HCT116 (cell line): ENCODE results near the gene MKI67. TPM values are rescaled to one million over a fixed set of nuclear protein-coding genes. Genes with fewer than 3 reads are reported as not detected.

ENCODE experiments used
- ATAC-seq: fragments of 200-7000 bp; cut with Tn5 transposase; 2 replicates; pipeline ENCODE4 v1.9.1; 2020; ENCODE audit warnings: mild to moderate bottlenecking, moderate library complexity
- BruUV-seq: library from RNA; stranded (reverse); fragments of 400-500 nt; replicated peaks from 2 replicates; lab custom pipeline; 2021; lab: Mats Ljungman, UMichigan
- CTCF ChIA-PET: fragments of 300-600 bp; sonication (Branson Sonifier 250); formaldehyde crosslinking; loops from one replicate; lab custom pipeline; 2021; ENCODE audit warnings: antibody characterized with exemption; lab: Charles Lee
- POLR2A ChIA-PET: fragments of 300-600, 350-600 bp; sonication (Branson Sonifier 250); formaldehyde crosslinking; loops from one replicate; lab custom pipeline; 2021; ENCODE audit warnings: antibody characterized with exemption; lab: Charles Lee
- RAD21 ChIA-PET, 2 experiments: fragments of 300-600 bp; sonication (Branson Sonifier 250); formaldehyde crosslinking; loops; one replicate each; lab custom pipeline; 2023; ENCODE audit warnings: low total read pairs in 2 of 2; ENCODE audit not compliant: uncharacterized antibody in 2 of 2, unreplicated experiment in 2 of 2, low non-redundant PET in 1 of 2; lab: Charles Lee
- DNase-seq: peaks from one replicate; pipeline ENCODE4 v3.0.0-alpha.2; 2010; ENCODE audit warnings: low read depth, low spot score
- H2AFZ ChIP-seq: fragments of 200-600 bp; shearing (Covaris generic), sonication (generic); 2 replicates; pipeline ENCODE4 v1.6.1; 2017; ENCODE audit warnings: low read depth, mixed run types, mixed read lengths, antibody characterized with exemption, low read length; ENCODE audit not compliant: poor library complexity, severe bottlenecking
- H3K27ac ChIP-seq: 2 replicates; pipeline ENCODE4 v1.5.1; 2012; ENCODE audit warnings: low read depth, low read length
- H3K27me3 ChIP-seq: fragments of 200-600 bp; sonication (generic); 2 replicates; pipeline ENCODE4 v1.6.1; 2016; ENCODE audit warnings: mixed run types, low read length, mixed read lengths; ENCODE audit not compliant: insufficient read depth
- H3K36me3 ChIP-seq, 2 experiments: fragments of 200-500 bp in 1 of 2; fragments of 200-600 bp in 1 of 2; sonication (Bioruptor generic) in 1 of 2; sonication (generic) in 1 of 2; 2 replicates each; pipeline versions ENCODE4 v1.5.1 to v1.6.1; 2014 to 2016; ENCODE audit warnings: low read length in 2 of 2, inconsistent platforms in 1 of 2, mixed read lengths in 1 of 2, mixed run types in 1 of 2; ENCODE audit not compliant: insufficient read depth in 2 of 2, control insufficient read depth in 1 of 2
- H3K4me1 ChIP-seq, 2 experiments: fragments of 200-600 bp in 1 of 2; sonication (generic) in 1 of 2; 2 replicates each; pipeline versions ENCODE4 v1.5.1 to v1.6.1; 2012 to 2017; ENCODE audit warnings: low read length in 2 of 2, inconsistent platforms in 1 of 2, mild to moderate bottlenecking in 1 of 2, mixed read lengths in 1 of 2, mixed run types in 1 of 2, moderate library complexity in 1 of 2; ENCODE audit not compliant: insufficient read depth in 2 of 2, control insufficient read depth in 1 of 2
- H3K4me2 ChIP-seq: fragments of 200-600 bp; sonication (generic); 2 replicates; pipeline ENCODE4 v1.6.1; 2017; ENCODE audit warnings: mixed run types, low read length, mixed read lengths
- H3K4me3 ChIP-seq, 2 experiments: fragments of 200-600 bp in 1 of 2; sonication (generic) in 1 of 2; replicated peaks in 1 of 2; 2 replicates each; pipeline ENCODE4 v1.5.1; 2011 to 2016; ENCODE audit warnings: low read length in 2 of 2, control low read depth in 1 of 2, low read depth in 1 of 2, mild to moderate bottlenecking in 1 of 2, mixed read lengths in 1 of 2, mixed run types in 1 of 2
- H3K79me2 ChIP-seq: fragments of 200-600 bp; sonication (generic); 2 replicates; pipeline ENCODE4 v1.6.1; 2017; ENCODE audit warnings: mild to moderate bottlenecking, mixed run types, low read length, moderate library complexity, mixed read lengths; ENCODE audit not compliant: insufficient read depth
- H3K9ac ChIP-seq: fragments of 200-600 bp; sonication (generic); 2 replicates; pipeline ENCODE4 v1.6.1; 2016; ENCODE audit warnings: low read length, mixed read lengths
- H3K9me2 ChIP-seq: fragments of 200-600 bp; sonication (generic), shearing (Covaris generic); 2 replicates; pipeline ENCODE4 v1.6.1; 2017; ENCODE audit warnings: mixed run types, mild to moderate bottlenecking, moderate library complexity; ENCODE audit not compliant: insufficient read depth
- H3K9me3 ChIP-seq, 2 experiments: fragments of 200-500 bp in 1 of 2; fragments of 200-600 bp in 1 of 2; sonication (Bioruptor generic) in 1 of 2; sonication (generic) in 1 of 2; 2 replicates each; pipeline ENCODE4 v1.6.1; 2014 to 2017; ENCODE audit warnings: low read length in 2 of 2, mixed read lengths in 2 of 2, inconsistent platforms in 1 of 2, low read depth in 1 of 2, mild to moderate bottlenecking in 1 of 2, mixed run types in 1 of 2, moderate library complexity in 1 of 2; ENCODE audit not compliant: control insufficient read depth in 1 of 2, insufficient read depth in 1 of 2
- H4K20me1 ChIP-seq: fragments of 200-600 bp; sonication (generic), shearing (Covaris generic); 2 replicates; pipeline ENCODE4 v1.6.1; 2017; ENCODE audit warnings: mixed run types, mild to moderate bottlenecking, moderate library complexity; ENCODE audit not compliant: insufficient read depth
- ATF3 ChIP-seq: IDR thresholded peaks from 2 replicates; pipeline ENCODE4 v1.6.1; 2012
- CBX3 ChIP-seq: IDR thresholded peaks from 2 replicates; pipeline ENCODE4 v1.6.1; 2012; ENCODE audit warnings: low read depth
- CTCF ChIP-seq, 3 experiments: fragments of 200-600 bp in 1 of 3; sonication (generic) in 1 of 3; IDR thresholded peaks in 2 of 3; conservative IDR thresholded peaks in 1 of 3; 2 replicates each; pipeline ENCODE4 v1.5.1; 2012 to 2017; ENCODE audit warnings: low read depth in 2 of 3, low read length in 2 of 3, antibody characterized with exemption in 1 of 3, borderline replicate concordance in 1 of 3, control low read depth in 1 of 3, mild to moderate bottlenecking in 1 of 3, mixed read lengths in 1 of 3, mixed run types in 1 of 3, moderate library complexity in 1 of 3; ENCODE audit not compliant: insufficient read depth in 1 of 3
- EGR1 ChIP-seq: IDR thresholded peaks from 2 replicates; pipeline ENCODE4 v1.6.1; 2012; ENCODE audit warnings: low read depth
- EZH2 ChIP-seq: fragments of 200-600 bp; sonication (generic); IDR thresholded peaks from 2 replicates; pipeline ENCODE4 v1.6.1; 2017; ENCODE audit warnings: antibody characterized with exemption, mixed run types
- EZH2phosphoT487 ChIP-seq: fragments of 200-600 bp; IDR thresholded peaks from 2 replicates; pipeline ENCODE4 v1.6.1; 2018; ENCODE audit warnings: antibody characterized with exemption, borderline replicate concordance
- FOSL1 ChIP-seq: IDR thresholded peaks from 2 replicates; pipeline ENCODE4 v1.6.1; 2012; ENCODE audit warnings: low read depth
- MAX ChIP-seq: IDR thresholded peaks from 2 replicates; pipeline ENCODE4 v1.6.1; 2012
- POLR2A ChIP-seq: IDR thresholded peaks from 2 replicates; pipeline ENCODE4 v1.7.0; 2011; ENCODE audit warnings: borderline replicate concordance; ENCODE audit not compliant: insufficient read depth, insufficient read length; ENCODE audit errors: extremely low read depth
- POLR2AphosphoS5 ChIP-seq: IDR thresholded peaks from 2 replicates; pipeline ENCODE4 v1.6.1; 2011; ENCODE audit warnings: mild to moderate bottlenecking, low read depth, low read length, moderate library complexity
- RAD21 ChIP-seq: IDR thresholded peaks from 2 replicates; pipeline ENCODE4 v1.6.1; 2012; ENCODE audit warnings: low read depth, mild to moderate bottlenecking
- SIN3A ChIP-seq: IDR thresholded peaks from 2 replicates; pipeline ENCODE4 v1.6.1; 2012; ENCODE audit warnings: low read depth
- SP1 ChIP-seq: IDR thresholded peaks from 2 replicates; pipeline ENCODE4 v1.6.1; 2012; ENCODE audit warnings: low read depth
- SRF ChIP-seq: IDR thresholded peaks from 2 replicates; pipeline ENCODE4 v1.6.1; 2012; ENCODE audit warnings: low read depth
- YY1 ChIP-seq: IDR thresholded peaks from 2 replicates; pipeline ENCODE4 v1.6.1; 2011; ENCODE audit warnings: low read length, low read depth, moderate library complexity, mild to moderate bottlenecking; ENCODE audit not compliant: insufficient replicate concordance; ENCODE audit errors: extremely low read depth
- ZFX ChIP-seq: fragments of 450-650 bp; IDR thresholded peaks from 2 replicates; pipeline ENCODE4 v1.6.1; 2017
- intact Hi-C: fragments of 100-400 bp; cut with micrococcal nuclease; formaldehyde crosslinking; loops from 2 replicates; pipeline ENCODE4 v1.10.0; 2022
- total RNA-seq: library from RNA; stranded (reverse); gene quantifications from one replicate; pipeline ENCODE4 v1.2.1, GENCODE V29; 2021; ENCODE audit not compliant: unreplicated experiment
- TF ChIP-seq, protein P1 (sequence below): IDR thresholded peaks from 2 replicates; pipeline ENCODE4 v1.6.1; 2011; ENCODE audit warnings: mild to moderate bottlenecking, low read length, moderate library complexity; ENCODE audit not compliant: insufficient replicate concordance; ENCODE audit errors: extremely low read depth

Gene MKI67
- total RNA-seq, 1 experiment from 2014 or later: 202 TPM

GRCh38 chr10:128078136-128078969 is 47.9 kb downstream of the MKI67 start (continued):
- TF ChIP-seq ATF3 (no peak), MAX (no peak)

GRCh38 chr10:128077155-128077875 is 48.9 kb downstream of the MKI67 start:
- no TSS peak for BruUV-seq
- POLR2A ChIA-PET: no interaction called here
- no peak overlapping the region for H3K27ac ChIP-seq
- no peaks in the 10 kb centered on the region for H3K79me2 ChIP-seq
- no peaks in the 10 kb centered on the region for H4K20me1 ChIP-seq
- no peaks in the 10 kb centered on the region for H3K9me3 ChIP-seq
- H3K27me3 ChIP-seq: no peaks in the 10 kb centered on the region
- H3K4me1 ChIP-seq: no peaks in the 10 kb centered on the region
- DNase-seq (no peak), ATAC-seq (no peak)
- no peaks in the 10 kb centered on the region for H3K9me2 ChIP-seq
- no peak overlapping the region for H3K4me2 ChIP-seq
- H2AFZ ChIP-seq: no peak overlapping the region
- no peak overlapping the region for H3K9ac ChIP-seq
- CTCF ChIA-PET: interaction anchor here (0.6 to 1.3 kb wide), 2 partner anchors 13 to 135 kb away, joined by 3 read pairs; no protein-coding TSS in a partner anchor
- intact Hi-C loops: loop anchor here (5.0 kb wide), 1 partner anchor 185 kb away; no protein-coding TSS in a partner anchor
- no peaks in the 10 kb centered on the region for H3K36me3 ChIP-seq
- RAD21 ChIA-PET: no interaction called here
- no peak overlapping the region for H3K4me3 ChIP-seq
- TF ChIP-seq CBX3: no peak
- TF ChIP-seq POLR2AphosphoS5: no peak
- no peak for TF ChIP-seq EGR1
- no peak for TF ChIP-seq SRF
- no peak for TF ChIP-seq SP1
- no peak for TF ChIP-seq EZH2
- TF ChIP-seq, protein P1, sequence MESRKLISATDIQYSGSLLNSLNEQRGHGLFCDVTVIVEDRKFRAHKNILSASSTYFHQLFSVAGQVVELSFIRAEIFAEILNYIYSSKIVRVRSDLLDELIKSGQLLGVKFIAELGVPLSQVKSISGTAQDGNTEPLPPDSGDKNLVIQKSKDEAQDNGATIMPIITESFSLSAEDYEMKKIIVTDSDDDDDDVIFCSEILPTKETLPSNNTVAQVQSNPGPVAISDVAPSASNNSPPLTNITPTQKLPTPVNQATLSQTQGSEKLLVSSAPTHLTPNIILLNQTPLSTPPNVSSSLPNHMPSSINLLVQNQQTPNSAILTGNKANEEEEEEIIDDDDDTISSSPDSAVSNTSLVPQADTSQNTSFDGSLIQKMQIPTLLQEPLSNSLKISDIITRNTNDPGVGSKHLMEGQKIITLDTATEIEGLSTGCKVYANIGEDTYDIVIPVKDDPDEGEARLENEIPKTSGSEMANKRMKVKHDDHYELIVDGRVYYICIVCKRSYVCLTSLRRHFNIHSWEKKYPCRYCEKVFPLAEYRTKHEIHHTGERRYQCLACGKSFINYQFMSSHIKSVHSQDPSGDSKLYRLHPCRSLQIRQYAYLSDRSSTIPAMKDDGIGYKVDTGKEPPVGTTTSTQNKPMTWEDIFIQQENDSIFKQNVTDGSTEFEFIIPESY: no peak
- no peak for TF ChIP-seq POLR2A
- no peak for TF ChIP-seq FOSL1
- TF ChIP-seq YY1: no peak
- no peak for TF ChIP-seq ZFX
- TF ChIP-seq EZH2phosphoT487: no peak
- TF ChIP-seq CTCF (IDR thresholded peaks at IDR 0.05 in 2 of 3, conservative IDR thresholded peaks at IDR 0.05 in 1 of 3; ENCODE audit: borderline replicate concordance in 1 of 3, insufficient read depth in 1 of 3, low read depth in 2 of 3, low read length in 2 of 3): no peak
- no peak for TF ChIP-seq RAD21
- no peak for TF ChIP-seq SIN3A
